Uterine smooth muscle cell (primary cell): ENCODE measurements around the gene ZRANB1. TPM values are rescaled to one million over a fixed set of nuclear protein-coding genes. Genes with fewer than 3 reads are reported as not detected.

Experiments used
- total RNA-seq: library from RNA; depleted of rRNA; stranded (reverse); fragments of >200 nt; gene quantifications from 2 replicates; pipeline ENCODE4 v1.2.3, GENCODE V29; 2014

ZRANB1 gene
- total RNA-seq, result 25.7 and 30.1 TPM in 2 replicates

GRCh38 chr10:124941823-124942222 lies at the start of gene ZRANB1:
Gene ZRANB1 (plus strand): TSS chr10:124942123. CDS start chr10:124942494, 371 bp downstream.

Other genes starting within 250 kb of the ZRANB1 start
- gene FAM53B, start 197.7 kb upstream of the ZRANB1 start, total RNA-seq, result 13.7 and 14.6 TPM in 2 replicates
- gene EEF1AKMT2, start 150.2 kb upstream of the ZRANB1 start, total RNA-seq, result 29.6 and 38.8 TPM in 2 replicates
- gene ABRAXAS2, start 140.3 kb upstream of the ZRANB1 start, total RNA-seq, result 13.9 and 16.7 TPM in 2 replicates
- 84.7 and 101 TPM in 2 replicates for gene CTBP2, start 218.4 kb downstream of the ZRANB1 start, total RNA-seq